CD4-positive, alpha-beta T cell (primary cell): ENCODE results near the gene TAF5L. TPM values are rescaled to one million over a fixed set of nuclear protein-coding genes. Genes with fewer than 3 reads are reported as not detected.

Source experiments
- ATAC-seq: fragments of 200-7000 bp; cut with Tn5 transposase; one replicate; pipeline ENCODE4 v1.10.0; 2022; ENCODE audit warnings: mild to moderate bottlenecking; ENCODE audit not compliant: poor library complexity
- CTCF ChIA-PET: fragments of 350-600 bp; sonication (Branson Sonifier 250); formaldehyde crosslinking; loops from one replicate; lab custom pipeline; 2021; ENCODE audit warnings: antibody characterized with exemption, inconsistent platforms; lab: Charles Lee
- POLR2A ChIA-PET: fragments of 350-600 bp; sonication (Branson Sonifier 250); formaldehyde crosslinking; loops from one replicate; lab custom pipeline; 2021; ENCODE audit warnings: antibody characterized with exemption, inconsistent platforms; lab: Charles Lee
- DNase-seq, 14 experiments: peaks; one replicate each; pipeline ENCODE4 v3.0.0-alpha.2; 2013 to 2020; ENCODE audit warnings: mixed read lengths in 2 of 14
- H3K27ac ChIP-seq, 2 donors: one replicate each; pipeline versions ENCODE4 v1.5.1 to v1.7.0; 2013; ENCODE audit warnings: low read length in 2 of 2, low read depth in 1 of 2, mild to moderate bottlenecking in 1 of 2
- H3K27me3 ChIP-seq, 2 experiments: 1 replicate in 1 of 2; 2 replicates in 1 of 2; pipeline versions ENCODE4 v1.6.1 to v1.7.0; 2013; ENCODE audit warnings: low read length in 2 of 2, control low read depth in 1 of 2, mild to moderate bottlenecking in 1 of 2, moderate library complexity in 1 of 2; ENCODE audit not compliant: insufficient read depth in 2 of 2, control insufficient read depth in 1 of 2
- H3K36me3 ChIP-seq: one replicate; pipeline ENCODE4 v1.6.1; 2013; ENCODE audit warnings: low read length, control low read depth; ENCODE audit not compliant: insufficient read depth
- H3K4me1 ChIP-seq: one replicate; pipeline ENCODE4 v1.6.1; 2013; ENCODE audit warnings: low read length, control low read depth; ENCODE audit not compliant: insufficient read depth
- H3K4me3 ChIP-seq: one replicate; pipeline ENCODE4 v1.5.1; 2013; ENCODE audit warnings: mild to moderate bottlenecking, low read length, moderate library complexity
- H3K9me3 ChIP-seq, 2 experiments: 1 replicate in 1 of 2; 2 replicates in 1 of 2; pipeline versions ENCODE4 v1.6.1 to v1.7.0; 2013; ENCODE audit warnings: low read length in 2 of 2, mild to moderate bottlenecking in 2 of 2, control low read depth in 1 of 2, moderate library complexity in 1 of 2; ENCODE audit not compliant: control insufficient read depth in 1 of 2, insufficient read depth in 1 of 2
- H3K27ac Mint-ChIP-seq: one replicate; pipeline ENCODE4 v1.8.0; 2020; ENCODE audit warnings: mixed read lengths
- H3K27me3 Mint-ChIP-seq: one replicate; pipeline ENCODE4 v1.8.0; 2021; ENCODE audit warnings: mixed read lengths
- H3K36me3 Mint-ChIP-seq: one replicate; pipeline ENCODE4 v1.8.0; 2021; ENCODE audit warnings: low read depth, mixed read lengths
- H3K4me1 Mint-ChIP-seq: one replicate; pipeline ENCODE4 v1.8.0; 2021; ENCODE audit warnings: low read depth, mixed read lengths
- H3K4me3 Mint-ChIP-seq: one replicate; pipeline ENCODE4 v1.8.0; 2020; ENCODE audit warnings: mild to moderate bottlenecking, mixed read lengths
- H3K9me3 Mint-ChIP-seq: one replicate; pipeline ENCODE4 v1.8.0; 2020; ENCODE audit warnings: mixed read lengths
- intact Hi-C, 2 experiments: fragments of 100-400 bp; cut with DNase I in 1 of 2; cut with micrococcal nuclease in 1 of 2; formaldehyde crosslinking; loops; one replicate each; pipeline versions ENCODE4 v1.15.1 to v1.9.0; 2023 to 2025; cut with DNase I, micrococcal nuclease
- total RNA-seq, 174 experiments: library from RNA in 2 of 174; stranded (reverse) in 2 of 174; gene quantifications; one replicate each; pipeline ENCODE4 v1.2.3 and lab custom pipeline; 2021 to 2026
- TF ChIP-seq, protein P1 (sequence below): fragments of 200-600 bp; IDR thresholded peaks from one replicate; pipeline ENCODE4 v1.8.0; 2022; ENCODE audit warnings: antibody characterized with exemption, mild to moderate bottlenecking

TAF5L gene
- total RNA-seq, 2 experiments from 2014 or later, result 19.5 to 21.9 TPM

- ATAC-seq, result no peak
- ChIA-PET POLR2A (interaction anchor here (8.3 kb wide), 1 partner anchor 71 kb away, joined by 85 read pairs; the partner anchor contains the start of gene ABCB10), CTCF (no interaction called here)
- no peaks in the 10 kb centered on the region for H3K36me3 ChIP-seq
- TF ChIP-seq, protein P1, sequence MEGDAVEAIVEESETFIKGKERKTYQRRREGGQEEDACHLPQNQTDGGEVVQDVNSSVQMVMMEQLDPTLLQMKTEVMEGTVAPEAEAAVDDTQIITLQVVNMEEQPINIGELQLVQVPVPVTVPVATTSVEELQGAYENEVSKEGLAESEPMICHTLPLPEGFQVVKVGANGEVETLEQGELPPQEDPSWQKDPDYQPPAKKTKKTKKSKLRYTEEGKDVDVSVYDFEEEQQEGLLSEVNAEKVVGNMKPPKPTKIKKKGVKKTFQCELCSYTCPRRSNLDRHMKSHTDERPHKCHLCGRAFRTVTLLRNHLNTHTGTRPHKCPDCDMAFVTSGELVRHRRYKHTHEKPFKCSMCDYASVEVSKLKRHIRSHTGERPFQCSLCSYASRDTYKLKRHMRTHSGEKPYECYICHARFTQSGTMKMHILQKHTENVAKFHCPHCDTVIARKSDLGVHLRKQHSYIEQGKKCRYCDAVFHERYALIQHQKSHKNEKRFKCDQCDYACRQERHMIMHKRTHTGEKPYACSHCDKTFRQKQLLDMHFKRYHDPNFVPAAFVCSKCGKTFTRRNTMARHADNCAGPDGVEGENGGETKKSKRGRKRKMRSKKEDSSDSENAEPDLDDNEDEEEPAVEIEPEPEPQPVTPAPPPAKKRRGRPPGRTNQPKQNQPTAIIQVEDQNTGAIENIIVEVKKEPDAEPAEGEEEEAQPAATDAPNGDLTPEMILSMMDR, result no peak
- H3K9me3 ChIP-seq, result no peaks in the 10 kb centered on the region
- H3K4me3 ChIP-seq, result no peak overlapping the region
- H3K27ac ChIP-seq, result no peak overlapping the region
- no peaks in the 10 kb centered on the region for H3K27me3 ChIP-seq
- peaks cover 16% of the 10 kb centered on the region for H3K4me1 ChIP-seq
- intact Hi-C loops, result loop anchor here (5.0 to 10.0 kb wide), 7 partner anchors 72 to 1894 kb away; partner anchors contain the start of genes GALNT2 (in 2 of the 2), ABCB10 (in 1 of the 2), JMJD4 (in 1 of the 2) and NUP133 (in 1 of the 2)
- no peaks in the 10 kb centered on the region for H3K9me3 Mint-ChIP-seq
- H3K4me1 Mint-ChIP-seq, result peaks cover 44% of the 10 kb centered on the region
- peaks cover 35% of the 10 kb centered on the region for H3K36me3 Mint-ChIP-seq
- no peak overlapping the region for H3K4me3 Mint-ChIP-seq
- no peak overlapping the region for H3K27ac Mint-ChIP-seq
- no peak for DNase-seq
- H3K27me3 Mint-ChIP-seq, result no peaks in the 10 kb centered on the region
These were observed 3.3 kb upstream of the TAF5L start for GRCh38 chr1:229629261-229629660.

DNA sequence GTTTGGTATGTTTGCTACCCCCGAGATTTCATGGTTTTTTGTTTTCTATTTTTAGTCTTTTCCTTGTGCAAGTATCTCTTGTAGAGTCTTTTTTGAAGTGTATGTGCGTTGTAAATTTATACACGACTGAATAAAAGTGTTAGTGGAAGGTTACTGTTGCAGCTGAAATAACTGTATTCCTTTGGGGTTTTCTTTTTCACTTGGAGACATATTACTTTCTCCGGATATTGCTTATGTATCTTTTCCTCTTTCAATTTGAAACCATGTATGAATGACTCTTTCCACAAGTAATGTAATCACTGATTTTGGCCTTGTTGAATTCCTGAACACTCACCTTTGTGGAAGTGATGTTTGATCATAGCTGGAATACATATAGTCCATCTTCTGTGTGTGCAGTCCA is 1.1 kb upstream of the TAF5L start:
- peaks cover 55% of the 10 kb centered on the region for H3K4me1 Mint-ChIP-seq
- Histone ChIP-seq H3K27me3 (no peaks in the 10 kb centered on the region), H3K9me3 (no peaks in the 10 kb centered on the region), H3K36me3 (no peaks in the 10 kb centered on the region), H3K27ac (peak overlapping the region in 1 of 2 donors; percentile 67), H3K4me3 (peak overlapping the region; percentile 93), H3K4me1 (peaks cover 26% of the 10 kb centered on the region)
- peak overlapping the region; percentile 99 for H3K4me3 Mint-ChIP-seq
- H3K27me3 Mint-ChIP-seq, result no peaks in the 10 kb centered on the region
- H3K36me3 Mint-ChIP-seq, result peaks cover 22% of the 10 kb centered on the region
- ChIA-PET CTCF (interaction anchor here (1.5 to 4.9 kb wide), 2 partner anchors 34 to 68 kb away, joined by 3 to 29 read pairs; partner anchors contain the start of gene ABCB10), POLR2A (interaction anchor here (0.8 to 8.3 kb wide), 2 partner anchors 69 to 119 kb away, joined by 3 to 85 read pairs; partner anchors contain the start of genes ABCB10 and NUP133)
- intact Hi-C loops, result loop anchor here (2.0 to 10.0 kb wide), 10 partner anchors 70 to 1900 kb away; partner anchors contain the start of genes GALNT2 (in 2 of the 2), ABCB10 (in 1 of the 2), CCSAP (in 1 of the 2) and COG2 (in 1 of the 2)
- DNase-seq (no peak), ATAC-seq (no peak)
- peak overlapping the region; percentile 91 for H3K27ac Mint-ChIP-seq
- no peaks in the 10 kb centered on the region for H3K9me3 Mint-ChIP-seq
- TF ChIP-seq, protein P1, result no peak

DNA sequence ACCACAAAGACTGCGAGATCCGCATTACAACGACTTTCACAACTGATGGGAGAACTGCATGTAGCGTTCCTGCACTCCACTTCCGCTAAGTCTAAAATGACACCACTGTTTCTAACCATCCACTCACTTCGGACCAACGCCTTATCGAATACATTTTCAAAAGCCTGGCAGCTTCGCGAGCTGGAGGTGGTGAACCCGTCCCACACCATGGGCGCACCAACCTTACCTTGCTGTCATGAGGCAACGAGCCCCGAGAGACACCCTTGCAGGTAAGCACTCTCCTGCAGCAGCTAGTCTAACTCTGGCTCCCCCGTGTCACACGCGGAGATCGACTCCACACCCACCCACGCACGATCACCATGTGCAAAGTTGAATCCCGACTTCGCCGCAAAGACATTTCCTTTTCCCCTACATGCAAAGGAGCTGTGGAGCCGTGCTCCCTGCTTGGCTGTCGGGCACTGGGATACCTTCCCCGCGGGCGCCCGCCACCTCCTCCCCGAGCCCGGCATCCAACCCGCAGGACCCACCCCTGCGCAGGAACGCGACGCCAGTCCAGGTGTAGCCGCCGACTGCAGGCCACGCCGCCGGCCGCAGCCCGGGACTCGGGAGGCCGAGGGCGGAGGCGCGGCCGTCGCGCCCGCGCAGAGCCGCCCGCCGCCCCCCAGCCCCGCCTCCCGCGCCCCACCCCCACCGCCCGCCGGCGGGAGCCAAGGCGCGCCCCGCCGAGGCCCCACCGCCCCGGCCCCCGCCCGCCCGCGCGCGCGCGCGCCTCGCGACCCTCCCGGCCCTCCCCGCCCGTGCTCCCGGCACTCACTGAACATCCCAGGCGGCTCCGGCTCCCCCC is 629 bp downstream of the TAF5L start:
- POLR2A ChIA-PET, result interaction anchor here (1.1 to 8.3 kb wide), 3 partner anchors 67 to 442 kb away, joined by 3 to 85 read pairs (median 5); partner anchors contain the start of genes ABCB10, GALNT2 and NUP133
- H3K9me3 ChIP-seq, result no peaks in the 10 kb centered on the region
- H3K4me1 Mint-ChIP-seq, result peaks cover 68% of the 10 kb centered on the region
- no peaks in the 10 kb centered on the region for H3K27me3 ChIP-seq
- DNase-seq (peak; percentile 4 to 71 (median 30)), ATAC-seq (peak; percentile 25)
- H3K4me3 Mint-ChIP-seq, result peak overlapping the region; percentile 93
- no peaks in the 10 kb centered on the region for H3K9me3 Mint-ChIP-seq
- no peaks in the 10 kb centered on the region for H3K27me3 Mint-ChIP-seq
- peak overlapping the region; percentile 93 for H3K4me3 ChIP-seq
- intact Hi-C loops, result loop anchor here (5.0 to 10.0 kb wide), 7 partner anchors 68 to 1890 kb away; partner anchors contain the start of genes GALNT2 (in 2 of the 2), ABCB10 (in 1 of the 2), JMJD4 (in 1 of the 2) and NUP133 (in 1 of the 2)
- H3K27ac Mint-ChIP-seq, result peak overlapping the region; percentile 81
- H3K36me3 ChIP-seq, result no peaks in the 10 kb centered on the region
- peaks cover 18% of the 10 kb centered on the region for H3K36me3 Mint-ChIP-seq
- H3K4me1 ChIP-seq, result peaks cover 26% of the 10 kb centered on the region
- TF ChIP-seq, protein P1, result no peak
- H3K27ac ChIP-seq, result no peak overlapping the region
- CTCF ChIA-PET, result interaction anchor here (4.9 kb wide), 1 partner anchor 66 kb away, joined by 29 read pairs; the partner anchor contains the start of gene ABCB10
